CD4-positive, alpha-beta T cell treated with Interleukin-4 for 4 hours (primary cell): ENCODE results near the gene C1QTNF4.
"Not testable (repeated sequence)": the region's sequence is repeated elsewhere in the genome, so short reads cannot be mapped to it uniquely, and the experiment has no call there.

Experiments used
- DNase-seq: peaks from one replicate; pipeline ENCODE4 v3.0.0-alpha.2; 2020

Gene C1QTNF4

GRCh38 chr11:47593934-47594855 is at the start of gene C1QTNF4:
C1QTNF4 (minus strand) TSS chr11:47594411; CDS start chr11:47590810, 3,601 bp downstream.
- DNase-seq: no peak

- DNase-seq: peak; percentile 95
Observed at GRCh38 chr11:47642099-47642855, 48.1 kb upstream of the C1QTNF4 start, which contains the start of gene MTCH2. MTCH2 (minus strand) TSS chr11:47642559; CDS start chr11:47642465, 94 bp downstream.

GRCh38 chr11:47641600-47642098 is 47.4 kb upstream of the C1QTNF4 start:
- no peak for DNase-seq

- not testable (repeated sequence) for DNase-seq
Observed at GRCh38 chr11:47640506-47640905, 46.3 kb upstream of the C1QTNF4 start.

GRCh38 chr11:47636331-47636730 is 42.1 kb upstream of the C1QTNF4 start:
- DNase-seq: not testable (repeated sequence)

GRCh38 chr11:47631473-47631872 is 37.3 kb upstream of the C1QTNF4 start:
- DNase-seq: no peak

- no peak for DNase-seq
Observed at GRCh38 chr11:47628026-47628425, 33.8 kb upstream of the C1QTNF4 start.

GRCh38 chr11:47626234-47626633 is 32.0 kb upstream of the C1QTNF4 start:
- DNase-seq: no peak

- no peak for DNase-seq
Observed at GRCh38 chr11:47620836-47621378, 26.7 kb upstream of the C1QTNF4 start.

GRCh38 chr11:47617417-47617809 is 23.2 kb upstream of the C1QTNF4 start:
- DNase-seq: no peak

- no peak for DNase-seq
Observed at GRCh38 chr11:47616726-47617416, 22.7 kb upstream of the C1QTNF4 start.

GRCh38 chr11:47615249-47615648 is 21.0 kb upstream of the C1QTNF4 start:
- DNase-seq: no peak

- no peak for DNase-seq
Observed at GRCh38 chr11:47611348-47611794, 17.2 kb upstream of the C1QTNF4 start.

GRCh38 chr11:47609675-47610074 is 15.5 kb upstream of the C1QTNF4 start:
- no peak for DNase-seq

GRCh38 chr11:47607380-47607779 is 13.2 kb upstream of the C1QTNF4 start:
- no peak for DNase-seq

GRCh38 chr11:47606731-47607130 is 12.5 kb upstream of the C1QTNF4 start:
- DNase-seq: no peak

- DNase-seq: no peak
Observed at GRCh38 chr11:47605921-47606320, 11.7 kb upstream of the C1QTNF4 start.

- DNase-seq: no peak
Observed at GRCh38 chr11:47603295-47603694, 9.1 kb upstream of the C1QTNF4 start.

- no peak for DNase-seq
Observed at GRCh38 chr11:47599902-47600301, 5.7 kb upstream of the C1QTNF4 start.

- no peak for DNase-seq
Observed at GRCh38 chr11:47595967-47596366, 1.8 kb upstream of the C1QTNF4 start.

- DNase-seq: no peak
Observed at GRCh38 chr11:47595029-47595428, 818 bp upstream of the C1QTNF4 start.

GRCh38 chr11:47593492-47593933 is 698 bp downstream of the C1QTNF4 start:
- DNase-seq: no peak
